Activated CD8-positive, alpha-beta memory T cell treated with anti-CD3 and anti-CD28 coated beads for 48 hours (primary cell): ENCODE measurements around the gene NEXN.
"Not testable (repeated sequence)": the region's sequence is repeated elsewhere in the genome, so short reads cannot be mapped to it uniquely, and the experiment has no call there.

ENCODE experiments used
- DNase-seq, 3 experiments: peaks; one replicate each; pipeline ENCODE4 v3.0.0-alpha.2; 2020; ENCODE audit warnings: low read depth in 2 of 3, low spot score in 2 of 3

Gene NEXN

DNA sequence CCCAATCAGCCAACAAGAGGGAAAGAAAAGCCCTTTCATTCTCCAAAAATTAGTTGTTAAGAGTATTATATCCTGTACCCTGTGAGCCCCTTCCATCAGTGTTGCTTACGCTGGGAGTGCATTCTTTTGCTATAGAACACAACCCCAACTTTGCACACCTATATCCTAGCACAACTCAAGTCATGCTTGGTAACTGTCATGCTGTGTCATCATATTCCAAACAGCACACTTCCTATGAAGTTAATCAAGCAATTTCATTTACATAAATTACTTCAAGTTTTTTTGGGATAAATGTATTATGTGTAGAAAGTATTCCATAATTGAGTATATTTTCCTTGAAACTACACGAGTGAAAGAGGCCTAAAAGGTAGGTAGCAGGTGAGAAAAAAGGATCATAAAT, 70.4 kb downstream of the NEXN start:
- DNase-seq: no peak

DNA sequence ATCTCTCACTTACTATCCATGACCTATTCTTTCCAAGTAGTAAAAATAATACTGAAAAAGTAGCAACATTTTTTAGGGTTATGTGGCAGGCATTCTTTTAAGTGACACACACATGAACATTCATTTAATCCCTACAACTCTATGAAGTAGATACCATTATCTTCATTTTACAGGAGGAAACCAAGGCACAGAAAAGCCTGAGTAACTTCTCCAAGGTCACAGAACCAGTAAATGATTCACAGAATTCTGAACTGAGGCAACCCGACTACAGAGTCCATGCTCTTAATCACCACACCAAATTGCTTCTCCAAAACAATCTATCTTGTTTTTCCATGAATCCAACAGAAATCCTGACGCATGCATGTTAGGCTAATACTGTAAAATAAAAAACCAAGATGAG, 73.0 kb downstream of the NEXN start:
- no peak for DNase-seq

- no peak for DNase-seq
Observed at GRCh38 chr1:77966291-77966690, 77.9 kb downstream of the NEXN start.

- no peak for DNase-seq
Observed at GRCh38 chr1:77970192-77970591, 81.8 kb downstream of the NEXN start.

DNA sequence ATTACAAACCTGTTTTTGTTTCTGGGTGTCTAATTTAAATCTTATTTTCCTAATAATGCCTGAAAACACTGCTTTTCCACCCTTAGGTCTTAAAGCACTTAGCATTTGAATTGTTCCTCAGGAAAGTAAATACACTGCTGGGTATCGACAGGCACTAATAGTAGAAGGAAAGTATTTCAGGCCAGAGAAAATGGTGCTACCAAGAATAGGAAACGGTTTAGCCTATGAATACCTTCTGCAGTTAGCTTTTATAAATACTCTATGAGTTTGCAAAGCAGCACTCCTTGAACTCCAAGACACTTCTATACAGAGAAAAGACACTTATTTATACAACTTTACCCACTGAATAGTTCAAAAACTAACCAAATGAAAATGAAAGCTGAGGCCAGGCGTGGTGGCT, 83.7 kb downstream of the NEXN start:
- no peak for DNase-seq

- no peak for DNase-seq
Observed at GRCh38 chr1:77975386-77975785, 87.0 kb downstream of the NEXN start.

DNA sequence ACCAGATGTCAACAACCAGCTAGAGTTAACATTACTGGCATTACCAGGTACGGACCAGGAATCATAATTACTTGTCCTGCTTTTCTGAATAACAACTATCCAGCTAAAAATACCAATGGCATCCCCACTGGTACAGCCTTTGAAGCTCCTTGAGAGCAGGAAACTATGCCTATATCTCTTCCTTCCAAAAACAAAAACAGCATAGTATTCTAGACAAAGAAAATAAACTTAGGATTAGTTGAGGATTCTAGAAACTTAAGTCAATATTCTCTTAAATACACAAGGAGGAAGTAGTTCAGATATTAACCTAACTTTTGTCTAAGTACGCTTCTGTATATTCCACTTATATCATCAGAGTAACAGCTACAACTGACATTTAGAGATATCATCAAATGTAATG, 87.5 kb downstream of the NEXN start:
- DNase-seq: no peak

GRCh38 chr1:77976433-77977076, 88.1 kb downstream of the NEXN start:
- DNase-seq: no peak

GRCh38 chr1:77977989-77978292, 89.5 kb downstream of the NEXN start:
- DNase-seq: no peak

GRCh38 chr1:77978293-77978968, 90.0 kb downstream of the NEXN start:
- DNase-seq: peak in 2 of 3 experiments; percentile 34 to 52

DNA sequence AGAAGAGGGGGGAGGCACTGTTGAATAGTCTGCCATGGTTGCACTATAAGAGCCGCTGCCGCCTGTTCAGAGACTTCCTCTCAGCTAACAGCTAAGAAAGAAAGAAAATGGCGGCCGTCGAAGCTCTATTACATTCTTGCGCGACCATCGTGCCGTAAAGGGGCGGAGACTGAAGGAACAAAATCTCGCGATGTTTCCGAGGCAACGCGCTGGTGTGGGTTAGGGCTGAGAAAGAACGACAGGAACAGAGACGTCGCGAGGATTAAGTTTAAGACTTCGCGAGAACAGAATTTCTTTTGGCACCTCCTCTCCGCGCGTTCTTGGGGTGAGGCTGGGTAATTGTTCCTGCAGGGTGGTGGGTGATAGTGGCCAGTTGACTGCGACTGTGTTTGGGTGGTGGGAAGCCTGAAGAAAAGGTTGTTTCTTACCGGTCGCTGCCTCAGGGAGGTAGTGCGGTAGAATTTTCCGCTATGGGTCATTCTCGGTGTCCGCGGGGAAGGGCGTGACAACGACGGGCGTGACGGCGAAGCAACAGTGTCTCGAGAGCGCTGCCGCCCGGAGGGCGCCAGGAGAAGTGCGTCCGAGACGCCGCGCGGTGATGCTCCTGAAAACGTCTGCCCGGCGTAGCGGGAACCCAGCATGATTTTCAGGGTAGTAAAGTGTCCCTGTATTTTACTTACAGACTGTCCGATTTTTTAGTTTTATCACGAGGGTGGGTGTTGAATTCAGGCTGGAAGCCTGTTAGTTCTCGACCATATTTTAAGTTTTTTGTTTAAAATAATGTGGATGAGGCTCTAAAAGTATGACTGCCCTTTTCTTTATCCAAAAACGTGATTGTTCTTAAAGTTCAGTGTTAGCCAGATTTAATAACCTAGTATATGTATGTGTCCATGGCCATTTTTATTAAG, 90.8 kb downstream of the NEXN start, which contains the start of gene FUBP1:
Gene FUBP1 (minus strand): TSS at position 104 of the 908 bp plus-strand sequence. CDS start 68 bp downstream, at position 36.
- DNase-seq: peak; percentile 70 to 91 (median 85)

DNA sequence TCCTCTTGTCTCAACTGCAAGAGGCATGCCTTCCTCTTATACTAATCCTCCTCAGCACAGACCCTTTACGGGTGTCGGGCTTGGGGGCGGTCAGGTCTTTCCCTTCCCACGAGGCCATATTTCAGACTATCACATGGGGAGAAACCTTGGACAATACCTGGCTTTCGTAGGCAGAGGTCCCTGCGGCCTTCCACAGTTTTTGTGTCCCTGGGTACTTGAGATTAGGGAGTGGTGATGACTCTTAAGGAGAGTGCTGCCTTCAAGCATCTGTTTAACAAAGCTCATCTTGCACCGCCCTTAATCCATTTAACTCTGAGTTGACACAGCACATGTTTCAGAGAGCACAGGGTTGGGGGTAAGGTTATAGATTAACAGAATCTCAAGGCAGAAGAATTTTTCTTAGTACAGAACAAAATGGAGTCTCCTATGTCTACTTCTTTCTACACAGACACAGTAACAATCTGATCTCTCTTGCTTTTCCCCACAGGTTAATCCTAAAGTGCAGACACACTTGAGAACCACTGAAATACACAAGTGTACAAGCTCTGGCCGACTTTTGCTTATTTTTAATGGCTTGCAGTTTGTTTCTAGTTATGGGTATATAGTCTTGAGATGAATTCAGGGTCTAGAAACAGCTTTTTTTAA, 95.0 kb downstream of the NEXN start:
- not testable (repeated sequence) for DNase-seq

- DNase-seq: no peak
Observed at GRCh38 chr1:77983997-77984355, 95.6 kb downstream of the NEXN start.

DNA sequence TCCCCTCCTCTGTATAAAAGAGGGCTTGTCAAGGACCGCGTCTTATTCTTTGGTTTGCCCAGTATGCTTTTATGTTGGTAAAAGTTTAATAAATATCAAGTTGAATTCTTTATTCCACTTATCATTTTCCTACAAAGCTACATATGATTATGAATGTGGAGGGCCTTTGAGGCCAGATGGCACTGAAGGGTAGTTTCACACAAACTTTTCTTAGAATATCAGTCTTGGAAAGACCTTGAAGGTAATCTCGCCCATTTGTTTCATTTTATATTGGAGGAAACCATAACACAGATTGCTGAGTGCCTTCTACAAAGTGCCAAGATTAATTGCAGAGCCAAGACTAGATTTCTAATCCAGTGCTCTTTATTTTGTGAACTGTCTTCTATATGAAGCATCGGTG, 96.2 kb downstream of the NEXN start:
- DNase-seq: no peak

GRCh38 chr1:77986810-77987209, 98.4 kb downstream of the NEXN start:
- DNase-seq: no peak

GRCh38 chr1:77987919-77988318, 99.5 kb downstream of the NEXN start:
- no peak for DNase-seq

GRCh38 chr1:77989744-77990143, 101.3 kb downstream of the NEXN start:
- DNase-seq: no peak

DNA sequence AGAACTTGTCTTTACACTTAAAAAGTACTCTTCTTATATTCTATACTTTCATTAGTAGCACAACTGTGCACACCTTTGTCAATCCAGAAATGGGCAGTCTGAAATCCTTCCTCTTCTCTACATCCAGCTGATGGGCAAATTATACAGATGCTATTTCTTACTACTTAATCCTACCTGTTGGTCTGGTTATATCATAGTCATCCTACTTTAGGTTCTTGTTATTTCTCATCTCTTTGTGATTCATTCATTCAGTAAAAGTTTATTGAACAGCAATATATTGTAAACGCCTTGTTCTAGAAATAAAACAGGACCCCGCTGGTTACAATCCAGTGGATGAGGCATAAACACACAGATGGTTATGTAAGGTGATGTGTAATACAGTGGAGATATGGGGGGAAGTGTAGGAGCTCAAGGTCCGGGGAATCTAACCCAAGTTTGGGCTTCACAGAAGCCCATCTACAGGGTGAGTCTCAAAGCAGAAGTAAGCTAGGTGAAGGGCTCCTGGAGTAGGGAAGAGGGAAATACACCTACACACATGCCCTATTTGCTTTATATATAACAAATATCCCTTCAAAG, 102.3 kb downstream of the NEXN start:
- no peak for DNase-seq

GRCh38 chr1:77991638-77992037, 103.2 kb downstream of the NEXN start:
- DNase-seq: no peak
